GM03348 (cell line): ENCODE data around the gene ZNF48.
A peak's percentile ranks its signal among the peaks of the same experiment; 100 is the strongest.
"Not testable (repeated sequence)": the region's sequence is repeated elsewhere in the genome, so short reads cannot be mapped to it uniquely, and the experiment has no call there.

Experiments
- DNase-seq: peaks from one replicate; pipeline ENCODE4 v3.0.0; 2012; ENCODE audit warnings: low spot score

ZNF48 gene

DNA sequence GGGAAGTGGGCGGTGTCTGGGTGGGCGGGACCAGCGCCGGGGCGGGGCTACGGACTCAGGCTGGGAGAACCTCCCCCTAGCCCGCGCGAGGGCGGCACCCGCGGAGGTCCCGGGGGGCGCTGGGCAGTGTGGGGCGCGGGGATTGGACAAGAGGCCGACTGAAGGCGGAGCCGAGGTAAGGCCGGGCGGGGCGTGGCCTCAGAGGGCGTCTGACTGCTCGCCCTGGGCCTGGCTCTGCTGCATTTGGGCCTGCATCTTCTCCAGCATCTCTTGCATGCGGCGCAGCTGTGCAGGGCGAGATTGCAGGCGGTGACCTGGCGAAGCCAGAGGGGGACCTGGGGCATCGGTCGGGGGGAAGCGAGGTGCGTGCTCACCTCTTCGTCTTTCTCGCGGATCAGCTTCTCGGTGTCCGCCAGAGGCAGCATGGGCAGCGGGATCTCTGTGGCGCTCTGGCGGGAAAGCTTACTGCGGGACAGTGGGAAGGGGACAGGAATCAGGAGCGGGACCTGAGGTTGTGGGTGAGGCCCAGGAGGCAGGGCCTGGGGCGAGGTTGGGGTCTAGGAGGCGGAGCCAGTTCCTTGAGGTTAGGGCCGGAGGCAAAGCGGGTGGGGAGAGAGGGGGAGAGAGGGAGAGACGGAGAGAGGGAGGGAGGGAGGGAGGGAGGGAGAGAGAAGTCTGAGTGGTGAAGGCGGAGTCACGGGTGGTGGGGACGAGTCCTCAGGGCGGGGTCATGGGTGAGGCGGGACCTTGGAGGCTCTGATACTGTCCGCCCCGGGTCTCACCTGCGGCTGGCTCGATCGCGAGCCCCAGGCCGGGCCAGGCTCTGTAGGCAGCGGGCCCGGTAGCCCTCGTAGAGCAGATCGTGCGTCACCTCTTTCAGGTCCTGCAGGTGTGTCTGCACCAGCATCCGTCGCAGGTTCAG, 16.7 kb upstream of the ZNF48 start:
- peak; percentile 99 for DNase-seq

DNA sequence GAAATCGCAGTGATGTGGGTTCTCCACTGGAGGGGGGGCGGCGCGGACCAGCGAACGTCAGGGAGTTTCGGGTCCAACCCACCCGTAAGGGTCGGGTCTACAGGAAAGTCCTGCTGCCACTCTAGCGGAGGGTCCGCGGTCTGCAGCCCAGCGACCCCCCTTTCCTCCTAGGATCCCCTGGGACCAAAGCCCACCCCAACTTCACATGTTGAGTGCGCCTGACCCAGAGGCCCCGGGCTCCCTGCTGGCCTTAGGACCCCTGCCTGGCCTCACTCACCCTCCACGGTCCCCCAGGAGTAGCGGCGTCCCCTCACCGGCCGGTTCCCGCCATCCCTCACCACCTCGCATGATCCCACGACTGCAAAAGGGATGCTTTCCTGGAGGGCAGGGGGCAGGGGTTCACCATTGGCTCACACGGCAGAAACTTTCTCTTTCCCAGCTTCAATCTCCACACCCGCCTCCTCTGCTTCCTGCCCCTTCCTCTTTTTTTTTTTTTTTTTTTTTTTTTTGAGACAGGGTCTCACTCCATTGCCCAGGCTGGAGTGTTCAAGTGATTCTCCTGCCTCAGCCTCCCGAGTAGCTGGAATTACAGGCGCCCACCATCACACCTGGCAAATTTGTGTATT, 15.9 kb upstream of the ZNF48 start:
- DNase-seq = no peak

- DNase-seq = no peak
Measured at GRCh38 chr16:30380072-30380802, 15.0 kb upstream of the ZNF48 start.

GRCh38 chr16:30380803-30381208, 14.4 kb upstream of the ZNF48 start:
- DNase-seq = no peak

DNA sequence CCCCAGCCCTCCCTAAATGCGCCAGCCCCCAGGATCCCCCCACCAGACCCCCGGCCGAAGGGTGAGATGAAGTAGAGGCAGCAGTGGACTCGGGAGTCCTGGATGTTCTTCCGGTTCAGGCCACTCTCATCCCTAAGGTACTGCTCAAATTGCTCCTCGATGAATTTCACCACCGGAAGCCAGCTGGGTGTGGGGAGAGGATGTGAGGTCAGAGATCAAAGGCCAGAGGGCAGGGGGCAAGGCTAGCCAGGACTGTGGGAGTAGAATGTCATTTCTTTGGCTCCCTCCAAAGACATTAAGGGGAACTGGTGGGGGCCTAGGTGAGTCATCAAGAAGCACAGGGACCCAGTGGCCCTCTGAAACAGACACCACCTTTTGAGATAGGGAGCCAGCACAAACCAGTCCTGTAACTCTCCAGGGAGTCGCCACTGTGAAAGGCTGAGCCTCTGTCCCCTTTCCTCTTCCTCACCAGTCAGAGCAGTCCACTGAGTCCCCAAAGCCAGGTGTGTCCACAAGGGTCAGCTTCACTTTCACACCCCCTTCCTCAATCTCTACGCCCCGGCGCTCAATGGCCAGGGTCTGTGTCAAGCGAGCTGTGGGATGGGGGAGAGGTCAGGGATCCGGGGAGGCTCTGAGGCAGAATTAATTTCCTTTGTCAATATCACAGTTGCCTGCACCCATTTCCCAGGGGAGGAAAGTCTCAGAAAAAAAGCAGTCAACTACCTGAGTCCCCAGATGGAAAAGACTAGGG, 13.8 kb upstream of the ZNF48 start:
- no peak for DNase-seq

DNA sequence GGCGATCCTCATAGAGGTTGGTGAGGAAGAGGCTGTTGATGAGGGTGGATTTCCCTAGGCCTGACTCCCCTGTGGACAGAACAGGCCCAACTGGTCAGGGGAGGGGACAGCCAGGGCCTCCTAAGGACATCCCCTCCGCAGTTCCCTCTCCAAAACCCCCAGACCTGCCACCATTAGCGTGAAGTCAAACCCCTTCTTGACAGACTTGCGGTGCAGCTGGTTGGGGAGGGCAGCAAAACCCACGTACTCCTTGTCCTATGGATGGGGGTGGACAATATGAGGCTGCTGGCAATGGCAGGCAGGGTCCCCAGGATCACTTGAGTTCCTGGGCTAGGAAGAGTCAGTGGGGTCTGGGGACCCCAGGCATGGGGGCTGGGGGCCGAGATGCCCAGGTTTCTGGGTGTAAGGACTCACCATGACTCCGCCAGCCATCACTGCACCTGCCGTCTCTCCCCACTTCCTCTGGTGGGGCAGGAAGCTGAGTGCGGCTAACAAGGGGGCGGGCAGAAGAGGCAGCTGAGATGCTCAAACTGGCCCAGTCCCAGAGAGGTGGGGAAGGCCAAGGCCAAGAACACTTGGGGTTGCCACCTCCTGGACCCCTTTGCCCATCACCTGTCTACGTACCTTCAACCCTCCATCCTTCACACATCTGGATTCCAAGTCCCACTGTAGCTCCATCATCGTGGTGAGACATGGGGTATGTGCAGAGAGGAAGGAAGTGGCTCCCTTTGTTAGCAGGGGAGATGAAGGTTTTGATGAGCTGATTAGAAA, 12.9 kb upstream of the ZNF48 start, which contains the start of gene SEPTIN1:
SEPTIN1 (minus strand) TSS at position 451 of the 771 bp plus-strand sequence; CDS start at position 432, 19 bp downstream.
- no peak for DNase-seq

- DNase-seq = no peak
Measured at GRCh38 chr16:30383521-30383920, 11.7 kb upstream of the ZNF48 start.

DNA sequence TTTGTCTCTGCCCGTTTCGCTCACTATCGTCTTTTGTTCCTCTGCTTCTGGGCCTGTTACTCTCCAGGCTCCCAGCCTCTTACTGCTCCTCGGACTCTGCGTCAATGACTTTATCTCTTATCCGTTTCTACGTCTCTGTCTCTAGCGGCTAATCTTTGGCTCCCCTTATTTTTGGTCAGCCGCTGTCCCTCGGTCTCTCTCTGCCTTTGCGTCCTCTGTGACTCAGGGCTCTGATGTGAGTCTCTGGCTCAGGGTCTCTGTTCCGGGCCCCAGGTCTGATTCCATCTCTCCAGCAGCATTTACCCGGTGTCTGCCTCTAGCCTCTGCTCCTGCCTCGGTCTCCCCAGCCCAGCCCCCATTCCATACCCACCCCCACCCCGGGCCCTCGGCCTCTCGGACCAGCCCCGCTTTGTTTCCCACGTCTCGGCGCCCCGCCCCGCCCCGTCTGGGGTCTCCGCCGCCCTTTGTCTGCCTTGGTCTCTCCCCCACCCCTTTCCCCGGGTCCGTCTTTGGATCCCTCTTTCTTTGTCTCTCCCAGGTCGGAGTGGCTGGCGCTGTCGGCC, 547 bp upstream of the ZNF48 start:
- peak; percentile 36 for DNase-seq

DNA sequence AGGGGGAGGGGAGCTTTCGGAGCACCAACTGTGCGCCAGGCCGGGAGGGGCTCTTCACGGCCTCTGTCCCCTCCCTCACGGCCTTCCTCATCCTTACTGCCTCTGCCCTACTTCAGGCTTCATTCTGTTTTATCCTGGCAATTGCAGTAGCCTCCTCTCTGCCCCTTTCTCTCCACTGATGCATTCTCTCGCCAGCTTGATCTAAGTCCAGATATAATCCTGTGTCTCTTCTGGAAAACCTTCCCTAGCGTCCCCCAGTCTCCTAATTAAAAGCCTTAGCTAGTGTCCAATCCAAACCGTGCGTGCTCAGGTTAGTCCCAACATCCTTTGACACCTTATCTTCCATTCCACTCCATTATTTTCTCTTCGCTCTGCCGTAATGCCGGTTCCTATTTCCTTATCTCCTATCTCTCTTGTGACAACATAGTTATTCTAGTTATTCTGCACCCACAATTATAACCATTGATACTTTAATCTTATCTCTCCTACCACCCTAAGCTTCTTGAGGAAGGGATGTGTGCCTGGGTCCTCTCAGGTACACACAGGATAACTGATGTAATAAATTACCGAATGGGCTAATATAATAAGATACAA, 869 bp downstream of the ZNF48 start:
- DNase-seq = peak; percentile 52

- not testable (repeated sequence) for DNase-seq
Measured at GRCh38 chr16:30396627-30397026, 1.4 kb downstream of the ZNF48 start.

DNA sequence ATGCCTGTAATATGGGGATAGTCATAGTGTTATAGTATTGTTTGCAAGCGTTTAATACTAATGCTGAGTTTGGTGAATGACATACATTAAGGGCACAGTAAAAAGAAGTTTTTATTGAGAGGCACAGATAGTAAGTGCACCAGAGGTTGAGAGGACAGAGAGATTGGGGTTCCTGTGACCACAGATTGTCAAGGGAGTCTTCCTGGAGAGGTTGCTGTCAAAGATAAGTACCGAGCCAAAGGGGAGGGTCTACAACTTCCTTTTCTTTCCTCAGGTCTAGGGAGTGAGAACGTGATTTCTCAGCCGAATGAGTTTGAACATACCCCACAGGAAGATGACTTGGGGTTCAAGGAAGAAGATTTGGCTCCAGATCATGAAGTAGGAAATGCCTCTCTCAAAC, 1.8 kb downstream of the ZNF48 start:
- DNase-seq = no peak

DNA sequence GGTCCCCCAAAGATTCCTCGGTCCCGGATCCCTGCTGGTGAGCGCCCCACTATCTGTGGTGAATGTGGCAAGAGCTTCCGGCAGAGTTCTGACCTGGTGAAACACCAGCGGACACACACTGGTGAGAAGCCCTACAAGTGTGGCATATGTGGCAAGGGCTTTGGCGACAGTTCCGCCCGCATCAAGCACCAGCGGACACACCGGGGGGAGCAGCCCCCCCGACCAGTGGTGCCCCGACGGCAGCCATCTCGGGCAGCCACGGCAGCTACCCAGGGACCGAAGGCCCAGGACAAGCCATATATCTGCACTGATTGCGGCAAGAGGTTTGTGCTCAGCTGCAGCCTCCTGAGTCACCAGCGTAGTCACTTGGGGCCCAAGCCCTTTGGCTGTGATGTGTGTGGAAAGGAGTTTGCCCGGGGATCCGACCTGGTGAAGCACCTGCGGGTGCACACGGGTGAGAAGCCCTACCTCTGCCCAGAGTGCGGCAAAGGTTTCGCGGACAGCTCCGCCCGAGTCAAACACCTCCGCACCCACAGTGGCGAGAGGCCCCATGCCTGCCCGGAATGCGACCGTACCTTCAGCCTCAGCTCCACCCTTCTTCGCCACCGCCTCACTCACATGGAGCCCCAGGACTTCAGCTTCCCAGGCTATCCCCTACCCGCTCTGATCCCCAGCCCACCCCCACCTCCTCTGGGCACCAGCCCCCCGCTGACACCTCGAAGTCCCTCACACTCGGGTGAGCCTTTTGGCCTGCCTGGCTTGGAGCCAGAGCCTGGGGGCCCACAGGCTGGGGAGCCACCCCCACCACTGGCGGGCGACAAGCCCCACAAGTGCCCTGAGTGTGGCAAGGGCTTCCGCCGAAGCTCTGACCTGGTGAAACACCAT, 2.8 kb downstream of the ZNF48 start:
- no peak for DNase-seq

DNA sequence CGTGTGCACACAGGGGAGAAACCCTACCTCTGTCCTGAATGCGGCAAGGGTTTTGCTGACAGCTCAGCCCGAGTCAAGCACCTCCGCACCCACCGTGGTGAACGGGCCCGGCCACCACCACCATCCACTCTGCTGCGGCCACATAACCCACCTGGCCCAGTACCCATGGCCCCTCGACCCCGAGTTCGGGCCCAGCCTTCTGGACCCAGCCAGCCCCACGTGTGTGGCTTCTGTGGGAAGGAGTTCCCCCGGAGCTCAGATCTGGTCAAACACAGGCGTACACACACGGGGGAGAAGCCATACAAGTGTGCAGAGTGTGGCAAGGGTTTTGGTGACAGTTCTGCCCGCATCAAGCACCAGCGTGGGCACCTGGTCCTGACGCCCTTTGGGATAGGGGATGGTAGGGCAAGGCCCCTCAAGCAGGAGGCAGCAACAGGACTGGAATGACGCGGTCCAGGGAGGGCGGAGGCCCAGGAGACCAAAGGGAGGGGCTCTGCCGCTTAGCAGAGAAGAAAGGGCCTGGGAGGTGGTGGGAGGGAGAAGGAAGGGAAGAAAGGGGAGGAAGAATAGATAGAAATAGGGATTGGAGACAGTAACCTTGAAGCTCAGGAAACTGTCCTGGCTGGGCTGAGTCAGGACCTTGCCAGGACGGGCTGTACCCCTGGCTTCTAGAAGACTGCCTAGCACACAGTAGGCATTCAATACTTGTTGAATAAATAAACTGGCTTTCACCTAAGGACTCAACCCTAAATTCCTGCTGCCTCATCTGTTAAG, 3.6 kb downstream of the ZNF48 start:
- DNase-seq = no peak

- peak; percentile 8 for DNase-seq
Measured at GRCh38 chr16:30399435-30400186, 4.4 kb downstream of the ZNF48 start.

GRCh38 chr16:30401768-30402425, 6.7 kb downstream of the ZNF48 start:
- DNase-seq = no peak

- no peak for DNase-seq
Measured at GRCh38 chr16:30406795-30407101, 11.5 kb downstream of the ZNF48 start.

- peak; percentile 97 for DNase-seq
Measured at GRCh38 chr16:30407102-30407803, 12.0 kb downstream of the ZNF48 start, which contains the start of gene ZNF771. Gene ZNF771 (plus strand): TSS chr16:30407606. CDS start chr16:30408054, 448 bp downstream.
